Ovary (tissue), 3 donors: ENCODE results near the gene VARS1.

Experiments used
- POLR2A ChIP-seq: fragments of 450-650 bp; IDR thresholded peaks from one replicate; pipeline ENCODE4 v1.6.1; 2017; ENCODE audit warnings: antibody characterized with exemption, mild to moderate bottlenecking, moderate library complexity
- TF ChIP-seq, protein P1 (sequence below), 3 donors: fragments of 450-650 bp in 2 of 3; fragments of 200-600 bp in 1 of 3; IDR thresholded peaks; one replicate each; pipeline versions ENCODE4 v1.5.1 to v1.8.0; 2016 to 2022; ENCODE audit warnings: antibody characterized with exemption in 3 of 3, mild to moderate bottlenecking in 1 of 3
- donor health status: DM: no; HTN: no; CAD: no.

- TF ChIP-seq POLR2A = no peak
- TF ChIP-seq, protein P1, sequence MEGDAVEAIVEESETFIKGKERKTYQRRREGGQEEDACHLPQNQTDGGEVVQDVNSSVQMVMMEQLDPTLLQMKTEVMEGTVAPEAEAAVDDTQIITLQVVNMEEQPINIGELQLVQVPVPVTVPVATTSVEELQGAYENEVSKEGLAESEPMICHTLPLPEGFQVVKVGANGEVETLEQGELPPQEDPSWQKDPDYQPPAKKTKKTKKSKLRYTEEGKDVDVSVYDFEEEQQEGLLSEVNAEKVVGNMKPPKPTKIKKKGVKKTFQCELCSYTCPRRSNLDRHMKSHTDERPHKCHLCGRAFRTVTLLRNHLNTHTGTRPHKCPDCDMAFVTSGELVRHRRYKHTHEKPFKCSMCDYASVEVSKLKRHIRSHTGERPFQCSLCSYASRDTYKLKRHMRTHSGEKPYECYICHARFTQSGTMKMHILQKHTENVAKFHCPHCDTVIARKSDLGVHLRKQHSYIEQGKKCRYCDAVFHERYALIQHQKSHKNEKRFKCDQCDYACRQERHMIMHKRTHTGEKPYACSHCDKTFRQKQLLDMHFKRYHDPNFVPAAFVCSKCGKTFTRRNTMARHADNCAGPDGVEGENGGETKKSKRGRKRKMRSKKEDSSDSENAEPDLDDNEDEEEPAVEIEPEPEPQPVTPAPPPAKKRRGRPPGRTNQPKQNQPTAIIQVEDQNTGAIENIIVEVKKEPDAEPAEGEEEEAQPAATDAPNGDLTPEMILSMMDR (IDR thresholded peaks at IDR 0.05) = no peak
Measured at GRCh38 chr6:31764198-31764597, 31.4 kb downstream of the VARS1 start.
